ENCODE results near the gene ACTL7A.

Gene ACTL7A

DNA sequence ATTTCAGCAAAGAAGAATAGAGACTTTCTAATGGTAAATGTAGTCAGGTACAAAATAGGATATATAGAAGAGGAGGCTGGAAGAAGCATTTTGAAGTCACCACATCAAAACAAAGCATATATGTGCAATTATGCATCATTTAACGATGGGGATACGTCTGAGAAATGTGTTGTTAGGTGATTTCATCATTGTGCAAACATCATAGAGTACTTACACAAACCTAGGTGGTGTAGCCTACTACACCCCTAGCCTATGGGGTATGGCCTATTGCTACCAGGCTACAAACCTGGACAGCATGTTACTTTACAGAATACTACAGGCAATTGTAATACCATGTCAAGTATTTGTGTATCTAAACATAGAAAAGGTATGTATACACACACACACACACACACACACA is 43.4 kb downstream of the ACTL7A start:
- Histone ChIP-seq H3K9ac (ENCODE audit: low read depth, low read length, poor library complexity, severe bottlenecking) (no peak overlapping the region), H3K9me2 (replicated peaks; ENCODE audit: low read depth, low read length) (no peaks in the 10 kb centered on the region), H3F3A (ENCODE audit: low read depth) (no peaks in the 10 kb centered on the region), H3K27me3 (ENCODE audit: insufficient read depth, low read length, poor library complexity, severe bottlenecking) (no peaks in the 10 kb centered on the region), H3K79me2 (ENCODE audit: insufficient read depth, low read length) (no peaks in the 10 kb centered on the region), H3K4me2 (ENCODE audit: low read depth, low read length, poor library complexity, severe bottlenecking) (no peak overlapping the region), H3K4me3 (ENCODE audit: low read length, poor library complexity, severe bottlenecking) (no peak overlapping the region), H2AFZ (ENCODE audit: low read length) (no peak overlapping the region), H3K4me1 (ENCODE audit: insufficient read depth, low read length, poor library complexity, severe bottlenecking) (no peaks in the 10 kb centered on the region), H3K9me3 (ENCODE audit: insufficient read depth, low read depth, low read length) (no peaks in the 10 kb centered on the region), H4K20me1 (ENCODE audit: insufficient read depth, low read length, poor library complexity, severe bottlenecking) (no peaks in the 10 kb centered on the region), H3K36me3 (ENCODE audit: insufficient read depth, low read length) (peaks cover 70% of the 10 kb centered on the region; the same call in 1 of the 2 replicates)
- no peak for TF ChIP-seq EZH2phosphoT487 (IDR thresholded peaks at IDR 0.05; ENCODE audit: borderline replicate concordance)
- TF ChIP-seq, protein P1, sequence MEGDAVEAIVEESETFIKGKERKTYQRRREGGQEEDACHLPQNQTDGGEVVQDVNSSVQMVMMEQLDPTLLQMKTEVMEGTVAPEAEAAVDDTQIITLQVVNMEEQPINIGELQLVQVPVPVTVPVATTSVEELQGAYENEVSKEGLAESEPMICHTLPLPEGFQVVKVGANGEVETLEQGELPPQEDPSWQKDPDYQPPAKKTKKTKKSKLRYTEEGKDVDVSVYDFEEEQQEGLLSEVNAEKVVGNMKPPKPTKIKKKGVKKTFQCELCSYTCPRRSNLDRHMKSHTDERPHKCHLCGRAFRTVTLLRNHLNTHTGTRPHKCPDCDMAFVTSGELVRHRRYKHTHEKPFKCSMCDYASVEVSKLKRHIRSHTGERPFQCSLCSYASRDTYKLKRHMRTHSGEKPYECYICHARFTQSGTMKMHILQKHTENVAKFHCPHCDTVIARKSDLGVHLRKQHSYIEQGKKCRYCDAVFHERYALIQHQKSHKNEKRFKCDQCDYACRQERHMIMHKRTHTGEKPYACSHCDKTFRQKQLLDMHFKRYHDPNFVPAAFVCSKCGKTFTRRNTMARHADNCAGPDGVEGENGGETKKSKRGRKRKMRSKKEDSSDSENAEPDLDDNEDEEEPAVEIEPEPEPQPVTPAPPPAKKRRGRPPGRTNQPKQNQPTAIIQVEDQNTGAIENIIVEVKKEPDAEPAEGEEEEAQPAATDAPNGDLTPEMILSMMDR (conservative IDR thresholded peaks at IDR 0.05; ENCODE audit: low read length) = no peak

DNA sequence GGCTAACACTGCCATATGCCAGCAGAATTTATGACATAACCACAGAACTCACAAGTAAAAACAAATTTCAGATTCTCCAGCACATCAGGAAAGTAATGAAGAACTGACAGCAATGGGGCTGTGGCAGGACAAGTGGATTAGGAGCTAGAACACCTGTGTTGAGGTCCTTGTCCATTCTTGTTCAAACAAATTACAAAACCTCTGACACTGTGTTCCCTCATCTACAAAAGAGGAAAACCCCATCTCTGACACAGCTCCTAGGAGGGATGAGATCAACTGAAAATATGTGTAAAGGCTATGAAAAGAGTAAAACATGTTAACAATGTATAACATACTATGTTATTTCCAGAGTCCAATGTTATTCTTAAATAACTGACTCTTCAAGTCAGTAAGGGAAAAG is 48.3 kb downstream of the ACTL7A start:
- H3K4me1 ChIP-seq (ENCODE audit: insufficient read depth, low read length, poor library complexity, severe bottlenecking) = no peaks in the 10 kb centered on the region
- H3K9ac ChIP-seq (ENCODE audit: low read depth, low read length, poor library complexity, severe bottlenecking) = no peak overlapping the region
- no peak overlapping the region for H2AFZ ChIP-seq (ENCODE audit: low read length)
- H3K4me3 ChIP-seq (ENCODE audit: low read length, poor library complexity, severe bottlenecking) = no peak overlapping the region
- H3K4me2 ChIP-seq (ENCODE audit: low read depth, low read length, poor library complexity, severe bottlenecking) = no peak overlapping the region
- H3F3A ChIP-seq (ENCODE audit: low read depth) = no peaks in the 10 kb centered on the region
- peaks cover 60% of the 10 kb centered on the region for H3K36me3 ChIP-seq (ENCODE audit: insufficient read depth, low read length)
- no peak for TF ChIP-seq EZH2phosphoT487 (IDR thresholded peaks at IDR 0.05; ENCODE audit: borderline replicate concordance)
- TF ChIP-seq, protein P1 (conservative IDR thresholded peaks at IDR 0.05; ENCODE audit: low read length) = no peak
- no peaks in the 10 kb centered on the region for H3K27me3 ChIP-seq (ENCODE audit: insufficient read depth, low read length, poor library complexity, severe bottlenecking)
- no peaks in the 10 kb centered on the region for H3K79me2 ChIP-seq (ENCODE audit: insufficient read depth, low read length)
- H3K9me2 ChIP-seq (replicated peaks; ENCODE audit: low read depth, low read length) = no peaks in the 10 kb centered on the region
- H3K9me3 ChIP-seq (ENCODE audit: insufficient read depth, low read depth, low read length) = no peaks in the 10 kb centered on the region
- no peaks in the 10 kb centered on the region for H4K20me1 ChIP-seq (ENCODE audit: insufficient read depth, low read length, poor library complexity, severe bottlenecking)

DNA sequence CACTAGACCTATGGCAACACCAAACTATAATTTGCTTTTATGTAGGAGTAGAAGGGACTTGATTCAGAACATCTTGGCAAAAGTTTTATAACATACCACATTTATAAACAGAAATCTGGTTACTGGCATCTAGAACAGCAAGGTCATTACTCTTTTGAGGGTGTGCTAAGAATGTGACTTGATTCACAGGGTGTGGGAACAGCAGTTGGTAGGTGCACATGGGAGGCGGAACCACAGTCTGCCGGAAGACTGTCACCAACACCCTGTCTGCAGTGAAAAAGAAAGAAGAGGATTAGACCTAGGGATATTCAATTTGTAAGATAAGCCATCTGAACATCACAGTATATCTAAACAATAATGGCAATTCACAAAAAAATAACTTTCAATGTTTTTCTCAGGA is 48.8 kb downstream of the ACTL7A start:
- H4K20me1 ChIP-seq (ENCODE audit: insufficient read depth, low read length, poor library complexity, severe bottlenecking) = no peaks in the 10 kb centered on the region
- no peaks in the 10 kb centered on the region for H3K9me3 ChIP-seq (ENCODE audit: insufficient read depth, low read depth, low read length)
- H3K27me3 ChIP-seq (ENCODE audit: insufficient read depth, low read length, poor library complexity, severe bottlenecking) = no peaks in the 10 kb centered on the region
- no peaks in the 10 kb centered on the region for H3K4me1 ChIP-seq (ENCODE audit: insufficient read depth, low read length, poor library complexity, severe bottlenecking)
- H3K4me2 ChIP-seq (ENCODE audit: low read depth, low read length, poor library complexity, severe bottlenecking) = no peak overlapping the region
- TF ChIP-seq, protein P1 (conservative IDR thresholded peaks at IDR 0.05; ENCODE audit: low read length) = no peak
- no peak for TF ChIP-seq EZH2phosphoT487 (IDR thresholded peaks at IDR 0.05; ENCODE audit: borderline replicate concordance)
- no peak overlapping the region for H2AFZ ChIP-seq (ENCODE audit: low read length)
- no peaks in the 10 kb centered on the region for H3K79me2 ChIP-seq (ENCODE audit: insufficient read depth, low read length)
- peaks cover 61% of the 10 kb centered on the region for H3K36me3 ChIP-seq (ENCODE audit: insufficient read depth, low read length)
- no peak overlapping the region for H3K4me3 ChIP-seq (ENCODE audit: low read length, poor library complexity, severe bottlenecking)
- no peaks in the 10 kb centered on the region for H3F3A ChIP-seq (ENCODE audit: low read depth)
- no peak overlapping the region for H3K9ac ChIP-seq (ENCODE audit: low read depth, low read length, poor library complexity, severe bottlenecking)
- H3K9me2 ChIP-seq (replicated peaks; ENCODE audit: low read depth, low read length) = no peaks in the 10 kb centered on the region
